ENCODE measurements around the gene WNT9A.

Gene WNT9A

GRCh38 chr1:227961651-227962466, 14.1 kb upstream of the WNT9A start:
- TF ChIP-seq GABPA (IDR thresholded peaks at IDR 0.05; ENCODE audit: low read depth) (no peak), CTCF (IDR thresholded peaks at IDR 0.05; ENCODE audit: insufficient read depth, low read length) (no peak), SPI1 (IDR thresholded peaks at IDR 0.05; ENCODE audit: borderline replicate concordance, low read depth) (peak; percentile 98), POLR2AphosphoS5 (IDR thresholded peaks at IDR 0.05; ENCODE audit: low read depth) (peak; percentile 46; the same call in 1 of the 2 replicates), REST (IDR thresholded peaks at IDR 0.05; ENCODE audit: insufficient replicate concordance, low read depth) (no peak)
- no peak overlapping the region; the same call in 1 of the 2 replicates for H3K27ac ChIP-seq (replicated peaks)
- H3K4me3 ChIP-seq (replicated peaks; ENCODE audit: insufficient read depth, low read length), result no peak overlapping the region
- no peaks in the 10 kb centered on the region for H3K27me3 ChIP-seq (ENCODE audit: insufficient read depth, poor library complexity, severe bottlenecking)
- peak in 1 of 2 experiments; percentile 80 for DNase-seq (ENCODE audit: low read depth in 1 of 2, low spot score in 1 of 2)

- TF ChIP-seq REST (IDR thresholded peaks at IDR 0.05; ENCODE audit: insufficient replicate concordance, low read depth), result no peak
- TF ChIP-seq SPI1 (IDR thresholded peaks at IDR 0.05; ENCODE audit: borderline replicate concordance, low read depth), result no peak
- no peak for TF ChIP-seq GABPA (IDR thresholded peaks at IDR 0.05; ENCODE audit: low read depth)
- no peak for TF ChIP-seq CTCF (IDR thresholded peaks at IDR 0.05; ENCODE audit: insufficient read depth, low read length)
- TF ChIP-seq POLR2AphosphoS5 (IDR thresholded peaks at IDR 0.05; ENCODE audit: low read depth), result no peak
- H3K27me3 ChIP-seq (ENCODE audit: insufficient read depth, poor library complexity, severe bottlenecking), result peaks cover 2% of the 10 kb centered on the region
- no peak for DNase-seq (ENCODE audit: low read depth in 1 of 2, low spot score in 1 of 2)
- no peak overlapping the region for H3K4me3 ChIP-seq (replicated peaks; ENCODE audit: insufficient read depth, low read length)
- H3K27ac ChIP-seq (replicated peaks), result no peak overlapping the region
These were observed 11.7 kb upstream of the WNT9A start for GRCh38 chr1:227959325-227959860.

GRCh38 chr1:227958617-227959324, 11.0 kb upstream of the WNT9A start:
- no peak overlapping the region for H3K27ac ChIP-seq (replicated peaks)
- no peak for DNase-seq (ENCODE audit: low read depth in 1 of 2, low spot score in 1 of 2)
- H3K27me3 ChIP-seq (ENCODE audit: insufficient read depth, poor library complexity, severe bottlenecking), result peaks cover 2% of the 10 kb centered on the region

More at GRCh38 chr1:227958617-227959324, 11.0 kb upstream of the WNT9A start:
- TF ChIP-seq SPI1 (IDR thresholded peaks at IDR 0.05; ENCODE audit: borderline replicate concordance, low read depth) (no peak), CTCF (IDR thresholded peaks at IDR 0.05; ENCODE audit: insufficient read depth, low read length) (no peak), POLR2AphosphoS5 (IDR thresholded peaks at IDR 0.05; ENCODE audit: low read depth) (no peak), GABPA (IDR thresholded peaks at IDR 0.05; ENCODE audit: low read depth) (no peak), REST (IDR thresholded peaks at IDR 0.05; ENCODE audit: insufficient replicate concordance, low read depth) (no peak)
- H3K4me3 ChIP-seq (replicated peaks; ENCODE audit: insufficient read depth, low read length), result no peak overlapping the region
